RWPE2 (cell line): ENCODE data around the gene CCDC8.
A peak's percentile ranks its signal among the peaks of the same experiment; 100 is the strongest.

Experiments used
- ATAC-seq: fragments of 200-7000 bp; cut with Tn5 transposase; 3 replicates; pipeline ENCODE4 v1.9.1; 2021; ENCODE audit warnings: low read depth
- DNase-seq: peaks from one replicate; pipeline ENCODE4 v3.0.0-alpha.2; 2020; ENCODE audit warnings: low spot score
- H3K27ac ChIP-seq: fragments of 450-650 bp; 2 replicates; pipeline ENCODE4 v1.5.1; 2017; ENCODE audit warnings: mild to moderate bottlenecking; ENCODE audit not compliant: poor library complexity, severe bottlenecking
- H3K27me3 ChIP-seq: fragments of 250-450 bp; sonication (Bioruptor Pico); 2 replicates; pipeline ENCODE4 v1.5.1; 2021; ENCODE audit warnings: mild to moderate bottlenecking, moderate library complexity; ENCODE audit not compliant: insufficient read depth, poor library complexity, severe bottlenecking
- H3K36me3 ChIP-seq: fragments of 250-450 bp; sonication (Bioruptor Pico); 2 replicates; pipeline ENCODE4 v1.5.1; 2020; ENCODE audit warnings: low read depth, mild to moderate bottlenecking, moderate library complexity
- H3K4me1 ChIP-seq: fragments of 250-450 bp; sonication (Bioruptor Pico); 2 replicates; pipeline ENCODE4 v1.5.1; 2021; ENCODE audit warnings: mild to moderate bottlenecking, moderate library complexity; ENCODE audit not compliant: insufficient read depth, poor library complexity, severe bottlenecking
- H3K4me3 ChIP-seq: fragments of 250-450 bp; sonication (Bioruptor Pico); 2 replicates; pipeline ENCODE4 v1.5.1; 2021; ENCODE audit warnings: mild to moderate bottlenecking, moderate library complexity; ENCODE audit not compliant: severe bottlenecking
- H3K9me3 ChIP-seq: fragments of 250-450 bp; sonication (Bioruptor Pico); 2 replicates; pipeline ENCODE4 v1.5.1; 2021; ENCODE audit warnings: mild to moderate bottlenecking, moderate library complexity; ENCODE audit not compliant: severe bottlenecking
- TF ChIP-seq, protein P1 (sequence below): fragments of 450-650 bp; IDR thresholded peaks from one replicate; pipeline ENCODE4 v1.5.1; 2017; ENCODE audit warnings: mild to moderate bottlenecking, moderate library complexity; ENCODE audit not compliant: poor library complexity, severe bottlenecking

The CCDC8 gene

DNA sequence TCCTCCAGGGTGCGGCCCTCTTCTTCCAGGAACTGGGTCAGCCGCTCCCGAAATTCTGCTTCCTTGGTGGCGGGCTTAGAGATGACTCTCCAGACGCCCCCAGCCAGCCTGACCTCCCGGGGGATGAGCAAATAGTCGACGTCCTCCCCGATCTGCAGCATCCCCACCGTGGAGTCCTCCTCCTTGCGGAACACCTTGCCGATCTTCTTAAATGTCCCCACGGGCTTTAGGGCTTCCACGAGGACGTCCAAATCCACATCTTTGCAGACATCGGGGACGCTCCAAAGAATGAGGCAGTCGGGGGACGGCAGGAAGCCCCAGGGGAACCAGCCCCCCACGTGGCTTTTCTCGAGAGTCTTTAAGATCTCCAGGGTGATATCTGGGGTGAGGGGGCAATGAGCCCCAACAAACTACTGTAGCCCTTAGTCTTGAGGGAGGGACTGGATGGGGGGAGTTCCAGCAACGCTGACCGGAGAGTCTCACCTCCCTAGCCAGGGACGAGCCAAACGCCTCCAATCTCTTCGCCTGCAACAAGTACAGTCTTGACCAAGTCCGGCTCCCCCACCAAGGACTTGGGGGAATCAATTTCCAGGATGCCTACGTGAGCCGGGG is 608 bp downstream of the CCDC8 start:
- Histone ChIP-seq H3K36me3 (peaks cover 9% of the 10 kb centered on the region; the same call in 1 of the 2 replicates), H3K9me3 (no peaks in the 10 kb centered on the region), H3K27ac (peak overlapping the region; percentile 59), H3K4me3 (peak overlapping the region; percentile 35), H3K27me3 (no peaks in the 10 kb centered on the region), H3K4me1 (peaks cover 7% of the 10 kb centered on the region)
- TF ChIP-seq, protein P1, sequence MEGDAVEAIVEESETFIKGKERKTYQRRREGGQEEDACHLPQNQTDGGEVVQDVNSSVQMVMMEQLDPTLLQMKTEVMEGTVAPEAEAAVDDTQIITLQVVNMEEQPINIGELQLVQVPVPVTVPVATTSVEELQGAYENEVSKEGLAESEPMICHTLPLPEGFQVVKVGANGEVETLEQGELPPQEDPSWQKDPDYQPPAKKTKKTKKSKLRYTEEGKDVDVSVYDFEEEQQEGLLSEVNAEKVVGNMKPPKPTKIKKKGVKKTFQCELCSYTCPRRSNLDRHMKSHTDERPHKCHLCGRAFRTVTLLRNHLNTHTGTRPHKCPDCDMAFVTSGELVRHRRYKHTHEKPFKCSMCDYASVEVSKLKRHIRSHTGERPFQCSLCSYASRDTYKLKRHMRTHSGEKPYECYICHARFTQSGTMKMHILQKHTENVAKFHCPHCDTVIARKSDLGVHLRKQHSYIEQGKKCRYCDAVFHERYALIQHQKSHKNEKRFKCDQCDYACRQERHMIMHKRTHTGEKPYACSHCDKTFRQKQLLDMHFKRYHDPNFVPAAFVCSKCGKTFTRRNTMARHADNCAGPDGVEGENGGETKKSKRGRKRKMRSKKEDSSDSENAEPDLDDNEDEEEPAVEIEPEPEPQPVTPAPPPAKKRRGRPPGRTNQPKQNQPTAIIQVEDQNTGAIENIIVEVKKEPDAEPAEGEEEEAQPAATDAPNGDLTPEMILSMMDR: no peak
- peak; percentile 5; the same call in 2 of the 3 replicates for ATAC-seq
- no peak for DNase-seq

DNA sequence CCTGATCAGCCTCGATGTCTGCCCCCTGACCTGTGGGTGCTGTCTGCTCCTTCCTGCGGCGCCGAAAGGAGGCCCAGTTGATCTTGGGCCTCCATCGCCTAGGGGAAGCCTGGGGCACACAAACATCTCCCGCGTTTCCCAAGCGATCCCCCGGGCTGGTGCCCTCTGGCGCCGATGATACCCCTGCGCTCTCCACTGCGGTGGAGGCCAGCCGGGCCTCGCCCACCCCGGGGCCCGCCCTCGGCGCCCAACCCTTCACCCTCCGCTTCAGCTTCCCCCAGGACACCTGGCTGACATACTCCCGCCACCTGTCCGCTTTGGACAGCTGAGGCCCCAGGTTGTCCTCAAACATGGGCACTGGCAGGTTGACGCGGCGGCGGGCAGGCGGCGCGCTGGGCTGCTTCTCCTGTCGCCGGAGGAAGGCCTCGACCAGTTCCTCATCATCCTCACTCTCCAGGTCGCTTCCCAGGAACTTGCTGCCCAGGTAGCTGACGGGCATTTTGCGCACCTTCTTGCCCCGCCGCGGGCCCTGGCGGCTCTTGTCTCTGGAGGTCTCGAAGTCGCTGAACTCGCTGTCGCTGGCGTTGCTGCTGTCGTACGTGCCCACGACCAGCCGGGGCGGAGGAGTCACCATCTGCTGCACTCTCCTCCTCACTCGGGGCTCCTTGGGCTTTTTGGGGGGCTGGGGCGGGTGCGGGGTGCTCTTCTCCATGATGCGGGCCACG is 1.3 kb downstream of the CCDC8 start:
- ATAC-seq (no peak), DNase-seq (no peak)
- peak overlapping the region; percentile 35 for H3K4me3 ChIP-seq
- peaks cover 11% of the 10 kb centered on the region for H3K4me1 ChIP-seq
- H3K9me3 ChIP-seq: no peaks in the 10 kb centered on the region
- peak overlapping the region; percentile 59 for H3K27ac ChIP-seq
- TF ChIP-seq, protein P1: peak; percentile 19
- H3K27me3 ChIP-seq: no peaks in the 10 kb centered on the region
- H3K36me3 ChIP-seq: peaks cover 9% of the 10 kb centered on the region; the same call in 1 of the 2 replicates

DNA sequence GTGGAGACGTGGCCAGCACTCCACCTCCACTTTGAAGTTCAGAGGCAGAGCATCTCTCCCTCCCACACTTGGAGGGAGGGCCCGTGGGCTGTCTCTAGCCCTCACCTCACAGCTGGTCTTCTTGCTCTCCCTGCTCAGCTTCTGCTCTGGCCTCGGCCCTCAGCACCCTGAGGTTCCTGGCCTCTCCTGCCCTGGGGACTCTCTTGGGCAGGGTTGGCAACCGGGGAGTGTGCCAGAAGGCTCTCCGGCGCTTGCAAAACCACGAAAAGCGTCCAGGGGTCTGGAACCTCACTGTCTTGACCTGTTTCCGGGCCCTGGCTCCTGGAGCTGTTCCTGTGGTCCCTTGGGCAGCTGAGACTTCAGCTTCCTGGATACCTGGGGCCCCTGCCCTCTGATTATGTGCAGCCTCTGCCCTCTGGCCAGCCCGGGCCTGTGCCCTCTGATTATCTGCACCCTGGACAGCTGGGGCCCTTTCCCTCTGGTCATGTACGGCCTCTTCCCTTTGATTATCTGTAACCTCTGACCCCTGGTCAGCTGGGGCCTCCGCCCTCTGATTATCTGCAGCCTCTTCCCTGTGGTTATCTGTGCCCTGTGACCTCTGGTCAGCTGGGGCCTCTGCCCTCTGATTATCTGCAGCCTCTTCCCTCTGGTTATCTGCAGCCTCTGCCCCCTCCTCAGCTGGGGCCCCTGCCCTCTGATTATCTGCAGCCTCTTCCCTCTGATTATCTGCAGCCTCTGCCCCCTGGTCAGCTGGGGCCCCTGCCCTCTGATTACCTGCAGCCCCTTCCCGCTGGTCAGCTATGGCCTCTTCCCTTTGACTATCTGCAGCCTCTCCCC is 2.1 kb downstream of the CCDC8 start:
- H3K4me3 ChIP-seq: peak overlapping the region; percentile 35
- no peak for DNase-seq

DNA sequence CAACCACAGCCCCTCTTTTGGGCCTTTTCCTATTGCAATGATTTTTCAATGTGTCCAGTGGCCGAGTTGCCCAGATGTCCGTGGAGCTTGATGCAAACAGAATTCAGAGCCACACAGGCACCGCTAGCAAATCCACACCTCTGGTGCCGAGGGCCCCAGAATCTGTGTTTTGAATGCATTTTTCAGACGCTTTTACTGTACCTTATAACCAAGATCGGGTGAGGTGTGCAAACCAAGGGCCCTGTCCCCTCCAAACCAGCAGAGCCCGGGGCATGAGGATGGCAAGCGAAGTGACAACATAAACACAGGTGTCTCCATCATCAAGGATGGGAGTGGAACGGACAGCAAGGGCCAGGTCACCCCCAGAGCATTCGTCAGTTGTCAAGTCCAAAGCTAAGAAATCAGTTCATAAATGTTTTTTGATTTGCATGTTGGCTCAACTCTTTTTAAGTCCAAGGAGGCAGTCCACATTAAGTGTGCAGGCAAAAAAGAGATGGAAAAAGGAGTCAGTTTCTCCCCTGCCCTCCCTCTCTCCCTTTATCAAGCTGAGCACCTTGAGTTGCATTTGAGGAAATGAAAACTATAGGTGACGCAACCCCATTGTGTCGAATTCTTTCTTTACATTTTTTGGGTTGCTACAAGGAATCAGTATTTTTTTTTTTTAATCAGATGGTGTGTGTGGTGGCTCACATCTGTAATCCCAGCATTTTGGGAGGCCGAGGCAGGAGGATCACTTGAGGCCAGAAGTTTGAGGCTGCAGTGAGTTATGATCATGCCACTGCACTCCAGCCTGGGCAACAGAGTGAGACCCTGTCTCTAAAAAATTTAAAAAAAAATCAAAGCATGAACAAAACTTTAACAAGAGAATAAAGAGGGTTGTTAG is 2.9 kb downstream of the CCDC8 start:
- DNase-seq: no peak
- H3K36me3 ChIP-seq: peaks cover 9% of the 10 kb centered on the region; the same call in 1 of the 2 replicates
- no peak for ATAC-seq
- peaks cover 4% of the 10 kb centered on the region for H3K4me1 ChIP-seq
- no peak overlapping the region for H3K27ac ChIP-seq
- no peaks in the 10 kb centered on the region for H3K27me3 ChIP-seq
- no peak overlapping the region for H3K4me3 ChIP-seq
- no peaks in the 10 kb centered on the region for H3K9me3 ChIP-seq
- TF ChIP-seq, protein P1: no peak

More for the DNA sequence above, 2.1 kb downstream of the CCDC8 start:
- Histone ChIP-seq H3K4me1 (peaks cover 11% of the 10 kb centered on the region), H3K27me3 (no peaks in the 10 kb centered on the region), H3K27ac (peak overlapping the region; percentile 59), H3K9me3 (no peaks in the 10 kb centered on the region), H3K36me3 (peaks cover 9% of the 10 kb centered on the region; the same call in 1 of the 2 replicates)
- TF ChIP-seq, protein P1: no peak
- ATAC-seq: no peak
